Endothelial cell of umbilical vein (primary cell): ENCODE measurements around the gene PKN1. TPM values are rescaled to one million over a fixed set of nuclear protein-coding genes. Genes with fewer than 3 reads are reported as not detected.

Experiments
- BruUV-seq: library from RNA; stranded (reverse); fragments of 400-500 nt; replicated peaks from 2 replicates; lab custom pipeline; 2021; lab: Mats Ljungman, UMichigan
- CTCF ChIA-PET: fragments of 300-600, 350-600 bp; sonication (Branson Sonifier 250); formaldehyde crosslinking; loops from one replicate; lab custom pipeline; 2021; ENCODE audit warnings: antibody characterized with exemption, inconsistent platforms; lab: Charles Lee
- POLR2A ChIA-PET: fragments of 300-600, 350-600 bp; sonication (Branson Sonifier 250); formaldehyde crosslinking; loops from one replicate; lab custom pipeline; 2021; ENCODE audit warnings: antibody characterized with exemption, inconsistent platforms; lab: Charles Lee
- DNase-seq: peaks from one replicate; pipeline ENCODE4 v3.0.0-alpha.2; 2011; ENCODE audit warnings: low read depth, low spot score
- FAIRE-seq: peaks from 2 replicates; lab custom pipeline; 2011; peaks lifted over from hg19 to GRCh38; lab: Jason Lieb, UNC
- H2AFZ ChIP-seq: 2 replicates; pipeline ENCODE4 v1.6.0; 2012; ENCODE audit warnings: low read depth, low read length, control low read depth, inconsistent platforms
- H3K27ac ChIP-seq: 2 replicates; pipeline ENCODE4 v1.5.1; 2011; ENCODE audit warnings: low read depth, mild to moderate bottlenecking, control low read depth, low read length, moderate library complexity; ENCODE audit not compliant: insufficient read depth
- H3K27me3 ChIP-seq, 2 experiments: 2 replicates each; pipeline versions ENCODE4 v1.6.0 to v1.6.1; 2011; ENCODE audit warnings: low read length in 2 of 2, mixed read lengths in 1 of 2; ENCODE audit not compliant: control insufficient read depth in 2 of 2, insufficient read depth in 2 of 2
- H3K36me3 ChIP-seq, 2 experiments: 2 replicates in 1 of 2; 3 replicates in 1 of 2; pipeline ENCODE4 v1.5.1; 2011; ENCODE audit warnings: low read length in 2 of 2, mild to moderate bottlenecking in 1 of 2, moderate library complexity in 1 of 2; ENCODE audit not compliant: control insufficient read depth in 2 of 2, insufficient read depth in 2 of 2; ENCODE audit errors: extremely low read depth in 1 of 2
- H3K4me1 ChIP-seq: 3 replicates; pipeline ENCODE4 v1.5.1; 2011; ENCODE audit warnings: mild to moderate bottlenecking, low read length; ENCODE audit not compliant: control insufficient read depth, insufficient read depth; ENCODE audit errors: extremely low read depth
- H3K4me2 ChIP-seq: 2 replicates; pipeline ENCODE4 v1.6.1; 2011; ENCODE audit warnings: low read length, control low read depth, mixed read lengths; ENCODE audit not compliant: insufficient read depth
- H3K4me3 ChIP-seq, 3 experiments: fragments of 200-600 bp in 1 of 3; sonication (generic), shearing (Covaris generic) in 1 of 3; replicated peaks in 1 of 3; 2 replicates each; pipeline ENCODE4 v1.5.1; 2011 to 2016; ENCODE audit warnings: control low read depth in 3 of 3, low read length in 3 of 3, mild to moderate bottlenecking in 2 of 3, inconsistent platforms in 1 of 3, low read depth in 1 of 3, moderate library complexity in 1 of 3; ENCODE audit not compliant: insufficient read depth in 1 of 3
- H3K79me2 ChIP-seq: 2 replicates; pipeline ENCODE4 v1.6.0; 2012; ENCODE audit warnings: low read length, inconsistent platforms; ENCODE audit not compliant: control insufficient read depth, insufficient read depth
- H3K9ac ChIP-seq: replicated peaks from 2 replicates; pipeline ENCODE3; 2011; ENCODE audit warnings: low read length, control low read depth; ENCODE audit not compliant: insufficient read depth; ENCODE audit errors: extremely low read depth
- H3K9me1 ChIP-seq: replicated peaks from 3 replicates; pipeline ENCODE4 v1.6.0; 2011; ENCODE audit warnings: mild to moderate bottlenecking, low read length; ENCODE audit not compliant: control insufficient read depth, insufficient read depth; ENCODE audit errors: extremely low read depth
- H3K9me3 ChIP-seq: replicated peaks from 2 replicates; pipeline ENCODE4 v1.5.1; 2012; ENCODE audit warnings: low read length, inconsistent platforms; ENCODE audit not compliant: control insufficient read depth, insufficient read depth
- H4K20me1 ChIP-seq: replicated peaks from 2 replicates; pipeline ENCODE3; 2011; ENCODE audit warnings: mild to moderate bottlenecking, low read length; ENCODE audit not compliant: control insufficient read depth, insufficient read depth; ENCODE audit errors: extremely low read depth
- CTCF ChIP-seq, 2 donors: IDR thresholded peaks; 1 replicate in 1 of 2; 2 replicates in 1 of 2; pipeline ENCODE4 v1.5.1; 2011; ENCODE audit warnings: low read length in 2 of 2, mild to moderate bottlenecking in 2 of 2, moderate library complexity in 2 of 2, control low read depth in 1 of 2, inconsistent platforms in 1 of 2, low read depth in 1 of 2; ENCODE audit not compliant: insufficient read depth in 1 of 2; ENCODE audit errors: extremely low read depth in 1 of 2
- EZH2 ChIP-seq: IDR thresholded peaks from 2 replicates; pipeline ENCODE4 v1.6.1; 2012; ENCODE audit warnings: borderline replicate concordance, low read depth, mild to moderate bottlenecking, moderate library complexity, low read length, inconsistent platforms; ENCODE audit not compliant: severe bottlenecking
- GATA2 ChIP-seq: IDR thresholded peaks from 2 replicates; pipeline ENCODE4 v1.7.0; 2011; ENCODE audit warnings: low read depth, mild to moderate bottlenecking, moderate library complexity, mixed read lengths, low read length; ENCODE audit not compliant: insufficient read length, insufficient read depth
- JUN ChIP-seq: IDR thresholded peaks from 2 replicates; pipeline ENCODE4 v1.6.1; 2011; ENCODE audit warnings: borderline replicate concordance, low read depth; ENCODE audit not compliant: insufficient read length, insufficient read depth
- POLR2AphosphoS5 ChIP-seq: IDR thresholded peaks from 2 replicates; pipeline ENCODE4 v1.6.1; 2012; ENCODE audit warnings: low read depth, mild to moderate bottlenecking, control low read depth, low read length, moderate library complexity; ENCODE audit not compliant: insufficient read depth
- dilution Hi-C: fragments of 300-500 bp; cut with MboI; formaldehyde crosslinking; loops from one replicate; pipeline ENCODE4 v1.15.0; 2019; ENCODE audit warnings: low sequenced_read_pairs; ENCODE audit not compliant: extremely low pct_ligation_motif_present
- intact Hi-C: fragments of 100-400 bp; cut with micrococcal nuclease; formaldehyde crosslinking; loops from one replicate; pipeline ENCODE4 v1.10.0; 2022
- polyA plus RNA-seq, 4 experiments: library from polyadenylated mRNA; depleted of rRNA in 3 of 4; stranded (reverse) in 3 of 4; unstranded in 1 of 4; fragments of >200 nt; gene quantifications; 2 replicates each; pipeline versions ENCODE4 v1.2.1 to v1.2.3, GENCODE V29; 2011 to 2012; ENCODE audit warnings: missing spikeins in 1 of 4
- total RNA-seq: library from RNA; stranded (reverse); gene quantifications from 2 replicates; pipeline ENCODE4 v1.2.3, GENCODE V29; 2021

PKN1 gene
- total and polyA plus RNA-seq, 2 donors (not counting 3 experiments of a cell fraction or from before 2014, with no cell fraction given) = 148 to 302 TPM

- H3K36me3 ChIP-seq = peaks cover 8 to 28% of the 10 kb centered on the region in 2 experiments
- H2AFZ ChIP-seq = no peak overlapping the region
- no peak overlapping the region for H3K4me2 ChIP-seq
- H3K9me1 ChIP-seq = no peaks in the 10 kb centered on the region
- intact Hi-C loops (loop anchor here (5.0 kb wide), 1 partner anchor 323 kb away; no protein-coding TSS in a partner anchor), dilution Hi-C loops (no loop called here)
- CTCF ChIA-PET = interaction anchor here (0.5 kb wide), 1 partner anchor 290 kb away, joined by 3 read pairs; no protein-coding TSS in a partner anchor
- H3K9ac ChIP-seq = no peak overlapping the region
- TSS peak; percentile 60 for BruUV-seq
- no peak for FAIRE-seq
- H3K27ac ChIP-seq = no peak overlapping the region
- no peak for DNase-seq
- no peak for TF ChIP-seq JUN
- TF ChIP-seq EZH2 = no peak
- no peak for TF ChIP-seq CTCF (IDR thresholded peaks at IDR 0.05; ENCODE audit: extremely low read depth in 1 of 2, insufficient read depth in 1 of 2, low read depth in 1 of 2, low read length in 2 of 2)
- no peak for TF ChIP-seq POLR2AphosphoS5
- TF ChIP-seq GATA2 = no peak
- no peaks in the 10 kb centered on the region for H4K20me1 ChIP-seq
- H3K79me2 ChIP-seq = no peaks in the 10 kb centered on the region
- peaks cover 16% of the 10 kb centered on the region for H3K4me1 ChIP-seq
- H3K4me3 ChIP-seq = no peak overlapping the region
- no peaks in the 10 kb centered on the region for H3K27me3 ChIP-seq
- POLR2A ChIA-PET = no interaction called here
- no peaks in the 10 kb centered on the region for H3K9me3 ChIP-seq
Observed at GRCh38 chr19:14470031-14470876, 37.1 kb downstream of the PKN1 start.
